OCI-LY1 (cell line): ENCODE measurements around the gene ATXN1.

Experiments
- H2AFZ ChIP-seq: fragments of 200-600 bp; sonication (generic), shearing (Covaris generic); 2 replicates; pipeline ENCODE4 v1.6.0; 2014; ENCODE audit warnings: antibody characterized with exemption, mild to moderate bottlenecking, low read length
- H3F3A ChIP-seq: fragments of 200-600 bp; sonication (generic), shearing (Covaris generic); 2 replicates; pipeline ENCODE4 v1.6.0; 2014; ENCODE audit warnings: mild to moderate bottlenecking, antibody characterized with exemption, low read length, moderate library complexity; ENCODE audit not compliant: insufficient read depth
- H3K27ac ChIP-seq: fragments of 200-600 bp; sonication (generic); 2 replicates; pipeline ENCODE4 v1.5.1; 2014; ENCODE audit warnings: low read length, mixed run types, mild to moderate bottlenecking, low read depth; ENCODE audit not compliant: poor library complexity, severe bottlenecking
- H3K27me3 ChIP-seq: fragments of 200-600 bp; sonication (generic); 2 replicates; pipeline ENCODE4 v1.6.0; 2014; ENCODE audit warnings: antibody characterized with exemption, mild to moderate bottlenecking, low read length, moderate library complexity; ENCODE audit not compliant: insufficient read depth
- H3K36me3 ChIP-seq: fragments of 200-600 bp; sonication (generic); 2 replicates; pipeline ENCODE4 v1.6.1; 2014; ENCODE audit warnings: mild to moderate bottlenecking, antibody characterized with exemption, low read length, moderate library complexity, mixed read lengths; ENCODE audit not compliant: insufficient read depth
- H3K4me1 ChIP-seq: fragments of 200-600 bp; sonication (generic); 2 replicates; pipeline ENCODE4 v1.5.1; 2014; ENCODE audit warnings: mild to moderate bottlenecking, low read length, moderate library complexity; ENCODE audit not compliant: insufficient read depth, severe bottlenecking
- H3K4me2 ChIP-seq: fragments of 200-600 bp; sonication (generic), shearing (Covaris generic); 2 replicates; pipeline ENCODE4 v1.6.1; 2014; ENCODE audit warnings: low read length
- H3K4me3 ChIP-seq: fragments of 200-600 bp; sonication (generic); 2 replicates; pipeline ENCODE4 v1.5.1; 2014; ENCODE audit warnings: low read length, low read depth, mild to moderate bottlenecking, mixed read lengths; ENCODE audit not compliant: poor library complexity, severe bottlenecking
- H3K79me2 ChIP-seq: fragments of 200-600 bp; shearing (Covaris generic); 2 replicates; pipeline ENCODE4 v1.6.1; 2016; ENCODE audit warnings: mixed run types, low read length, mixed read lengths; ENCODE audit not compliant: insufficient read depth
- H3K9ac ChIP-seq: fragments of 200-600 bp; sonication (generic), shearing (Covaris generic); 2 replicates; pipeline ENCODE4 v1.6.1; 2014; ENCODE audit warnings: mild to moderate bottlenecking, low read length, mixed read lengths
- H3K9me2 ChIP-seq: fragments of 200-600 bp; sonication (generic), shearing (Covaris generic); 2 replicates; pipeline ENCODE4 v1.6.1; 2014; ENCODE audit warnings: low read depth, mild to moderate bottlenecking, low read length, mixed read lengths
- H3K9me3 ChIP-seq: fragments of 200-600 bp; shearing (Covaris generic); 2 replicates; pipeline ENCODE4 v1.6.1; 2014; ENCODE audit warnings: low read length, mixed read lengths
- H4K20me1 ChIP-seq: fragments of 200-600 bp; sonication (generic), shearing (Covaris generic); 2 replicates; pipeline ENCODE4 v1.6.0; 2016; ENCODE audit warnings: mild to moderate bottlenecking, low read length; ENCODE audit not compliant: insufficient read depth
- EZH2 ChIP-seq: fragments of 200-600 bp; sonication (generic), shearing (Covaris generic); IDR thresholded peaks from 2 replicates; pipeline ENCODE4 v1.8.0; 2017; ENCODE audit warnings: borderline replicate concordance, mixed run types, mild to moderate bottlenecking, antibody characterized with exemption, low read length, moderate library complexity, mixed read lengths
- TF ChIP-seq, protein P1 (sequence below): fragments of 200-600 bp; sonication (generic), shearing (Covaris generic); IDR thresholded peaks from 2 replicates; pipeline ENCODE4 v1.5.1; 2017; ENCODE audit warnings: mild to moderate bottlenecking, antibody characterized with exemption, low read length, moderate library complexity, mixed read lengths

Gene ATXN1

DNA sequence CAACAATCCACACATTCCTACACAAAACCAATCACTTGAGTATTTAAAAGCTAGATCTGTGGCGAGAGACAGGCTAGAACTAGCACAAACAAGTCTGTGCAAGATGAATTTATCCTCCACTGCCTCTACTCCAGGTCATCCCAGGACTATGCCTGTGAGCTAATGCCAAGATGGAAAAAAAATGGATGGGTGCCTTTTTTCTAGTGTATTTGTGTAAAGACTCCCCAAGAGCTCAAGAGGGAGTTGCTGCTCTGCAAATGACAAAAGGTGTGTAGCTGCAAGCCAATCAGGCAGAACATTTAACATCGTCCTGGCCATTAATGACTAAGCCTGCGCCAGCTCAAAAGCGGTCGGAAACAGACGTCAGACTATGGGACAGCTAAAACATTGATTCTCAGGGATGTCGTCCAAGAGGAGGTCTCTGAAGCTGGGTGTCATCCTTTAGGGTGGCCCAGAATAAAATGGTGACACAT lies 21.9 kb downstream of the ATXN1 start:
- Histone ChIP-seq H3K4me2 (no peak overlapping the region), H3K4me3 (no peak overlapping the region), H3K9ac (no peak overlapping the region), H3K9me3 (no peaks in the 10 kb centered on the region), H3K36me3 (no peaks in the 10 kb centered on the region), H3K27me3 (no peaks in the 10 kb centered on the region), H3K9me2 (no peaks in the 10 kb centered on the region), H3K27ac (no peak overlapping the region), H3F3A (no peaks in the 10 kb centered on the region), H3K79me2 (no peaks in the 10 kb centered on the region), H4K20me1 (no peaks in the 10 kb centered on the region), H3K4me1 (no peaks in the 10 kb centered on the region), H2AFZ (no peak overlapping the region)
- TF ChIP-seq, protein P1, sequence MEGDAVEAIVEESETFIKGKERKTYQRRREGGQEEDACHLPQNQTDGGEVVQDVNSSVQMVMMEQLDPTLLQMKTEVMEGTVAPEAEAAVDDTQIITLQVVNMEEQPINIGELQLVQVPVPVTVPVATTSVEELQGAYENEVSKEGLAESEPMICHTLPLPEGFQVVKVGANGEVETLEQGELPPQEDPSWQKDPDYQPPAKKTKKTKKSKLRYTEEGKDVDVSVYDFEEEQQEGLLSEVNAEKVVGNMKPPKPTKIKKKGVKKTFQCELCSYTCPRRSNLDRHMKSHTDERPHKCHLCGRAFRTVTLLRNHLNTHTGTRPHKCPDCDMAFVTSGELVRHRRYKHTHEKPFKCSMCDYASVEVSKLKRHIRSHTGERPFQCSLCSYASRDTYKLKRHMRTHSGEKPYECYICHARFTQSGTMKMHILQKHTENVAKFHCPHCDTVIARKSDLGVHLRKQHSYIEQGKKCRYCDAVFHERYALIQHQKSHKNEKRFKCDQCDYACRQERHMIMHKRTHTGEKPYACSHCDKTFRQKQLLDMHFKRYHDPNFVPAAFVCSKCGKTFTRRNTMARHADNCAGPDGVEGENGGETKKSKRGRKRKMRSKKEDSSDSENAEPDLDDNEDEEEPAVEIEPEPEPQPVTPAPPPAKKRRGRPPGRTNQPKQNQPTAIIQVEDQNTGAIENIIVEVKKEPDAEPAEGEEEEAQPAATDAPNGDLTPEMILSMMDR: no peak
- TF ChIP-seq EZH2: no peak

DNA sequence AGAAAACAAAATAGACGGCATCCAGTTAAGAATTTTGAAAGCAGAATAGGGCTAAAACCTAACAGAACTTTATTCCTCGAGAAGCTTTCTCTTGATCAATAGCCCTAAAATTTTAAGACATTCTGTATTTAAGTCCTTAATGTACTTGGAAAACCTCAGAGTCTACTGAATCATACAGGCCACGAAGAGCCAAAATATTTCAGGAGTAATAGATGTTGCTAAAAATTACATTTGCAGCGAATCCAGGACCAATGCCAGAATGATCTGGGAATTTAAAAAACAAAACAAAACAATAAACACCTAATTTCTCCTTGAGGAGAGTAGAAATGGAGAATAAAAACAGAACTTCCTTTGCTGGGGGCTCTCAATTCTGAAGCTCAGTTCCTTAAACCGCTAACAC lies 23.3 kb downstream of the ATXN1 start:
- Histone ChIP-seq H3K4me2 (no peak overlapping the region), H3K4me1 (no peaks in the 10 kb centered on the region), H2AFZ (no peak overlapping the region), H3K27me3 (no peaks in the 10 kb centered on the region), H3K27ac (no peak overlapping the region), H3K9me3 (no peaks in the 10 kb centered on the region), H3K4me3 (no peak overlapping the region), H3K9ac (no peak overlapping the region), H3F3A (no peaks in the 10 kb centered on the region), H4K20me1 (no peaks in the 10 kb centered on the region), H3K36me3 (no peaks in the 10 kb centered on the region), H3K79me2 (no peaks in the 10 kb centered on the region), H3K9me2 (no peaks in the 10 kb centered on the region)
- no peak for TF ChIP-seq EZH2
- TF ChIP-seq, protein P1: no peak

DNA sequence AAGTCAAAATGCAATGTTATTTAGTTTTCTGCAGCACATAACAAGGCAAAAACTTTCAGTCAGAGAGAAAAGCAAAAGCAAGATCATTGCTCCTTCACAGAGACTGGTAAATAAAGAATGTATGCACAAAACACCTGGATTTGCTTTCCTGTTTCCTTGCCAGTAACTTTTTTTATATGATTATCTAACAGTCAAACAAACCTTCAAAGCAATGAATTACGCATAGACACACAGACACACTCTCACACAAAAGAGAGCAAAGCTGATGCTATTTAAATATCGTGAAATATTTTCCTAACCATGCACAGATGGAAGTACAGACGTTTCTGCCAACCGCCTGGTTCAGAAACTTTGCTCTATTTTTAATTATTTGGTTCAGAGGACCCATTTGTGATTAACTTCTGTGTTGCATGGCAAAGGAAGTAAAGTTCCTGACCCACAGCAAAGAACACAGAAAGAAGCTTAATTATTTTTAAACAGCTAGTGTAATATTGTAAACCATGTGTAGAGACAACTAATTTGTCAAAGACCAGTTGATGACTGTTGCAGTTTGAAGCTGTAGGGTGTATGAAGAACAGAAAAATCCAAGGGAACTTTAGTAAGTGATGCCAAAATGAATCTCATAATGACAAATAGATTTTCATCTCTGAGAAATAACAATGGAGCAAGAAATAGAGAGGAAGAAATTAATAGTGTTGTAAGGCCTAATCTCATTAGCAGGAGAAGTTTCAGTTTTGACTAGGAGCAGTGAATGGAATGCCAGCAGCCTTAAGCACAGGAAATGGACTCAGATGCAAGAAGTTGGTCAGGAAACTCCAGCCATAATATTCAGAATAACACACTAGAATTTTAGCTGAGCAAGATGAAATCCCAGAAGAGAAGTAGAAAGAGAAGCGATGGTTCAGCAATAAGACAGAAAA lies 24.1 kb downstream of the ATXN1 start:
- no peak overlapping the region for H3K9ac ChIP-seq
- no peaks in the 10 kb centered on the region for H3K79me2 ChIP-seq
- H3K9me2 ChIP-seq: no peaks in the 10 kb centered on the region
- H3K4me2 ChIP-seq: no peak overlapping the region
- no peaks in the 10 kb centered on the region for H3K36me3 ChIP-seq
- H3K4me1 ChIP-seq: no peaks in the 10 kb centered on the region
- no peaks in the 10 kb centered on the region for H4K20me1 ChIP-seq
- no peak overlapping the region for H3K27ac ChIP-seq
- H3K27me3 ChIP-seq: no peaks in the 10 kb centered on the region
- no peak overlapping the region for H3K4me3 ChIP-seq
- no peaks in the 10 kb centered on the region for H3F3A ChIP-seq
- H3K9me3 ChIP-seq: no peaks in the 10 kb centered on the region
- no peak overlapping the region for H2AFZ ChIP-seq
- TF ChIP-seq EZH2: no peak
- TF ChIP-seq, protein P1: no peak
